GM19397 (cell line): ENCODE measurements around the gene MAP2K6.

Experiments
- ATAC-seq: cut with Tn5 transposase; IDR thresholded peaks from one replicate; pipeline ENCODE4 v1.9.1; 2021; ENCODE audit warnings: mild to moderate bottlenecking, moderate library complexity; ENCODE audit not compliant: unreplicated experiment

The MAP2K6 gene

DNA sequence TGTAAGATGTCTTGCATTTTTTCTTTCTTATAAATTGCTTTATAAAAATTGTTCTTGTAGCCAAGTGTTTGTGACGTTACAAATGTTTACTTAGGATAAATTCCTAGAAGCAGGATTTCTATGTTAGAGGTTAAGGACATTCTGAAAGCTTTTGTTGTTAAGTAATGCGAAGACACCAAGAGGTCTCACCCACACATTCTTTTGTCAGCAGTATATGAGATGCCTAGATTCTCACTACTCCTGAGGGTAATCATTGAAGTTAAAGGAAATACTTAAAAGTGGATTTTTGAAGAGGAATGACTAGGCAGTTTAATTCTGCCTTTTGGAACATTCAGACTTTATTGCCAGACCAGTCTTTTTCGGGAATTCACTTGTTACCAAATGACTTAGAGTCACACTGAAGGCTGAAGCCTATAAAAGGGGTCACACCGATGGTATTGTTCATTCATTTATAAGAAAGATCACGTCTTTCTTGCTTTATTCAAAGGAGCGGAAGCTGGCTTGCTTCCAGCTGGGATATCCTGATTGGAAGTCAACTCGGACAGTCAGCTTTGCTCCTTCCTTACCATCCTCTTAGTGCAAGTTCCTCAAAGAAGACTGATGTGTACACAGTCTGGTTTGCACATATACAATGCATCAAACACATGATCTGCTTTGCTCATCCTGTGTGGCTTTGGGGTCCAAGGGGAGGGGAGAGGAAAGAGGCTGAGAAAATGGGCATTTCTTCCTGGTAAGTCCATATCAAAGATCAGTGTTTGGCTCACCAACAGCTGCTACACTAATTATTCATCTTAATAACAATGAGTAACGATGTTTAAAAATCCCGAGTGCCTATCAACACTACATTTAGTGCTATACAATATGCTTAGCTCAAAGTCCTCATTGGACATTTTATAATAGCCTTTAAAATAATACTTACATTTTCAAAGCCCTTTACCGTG is 160.0 kb downstream of the MAP2K6 start:
- ATAC-seq = no peak

DNA sequence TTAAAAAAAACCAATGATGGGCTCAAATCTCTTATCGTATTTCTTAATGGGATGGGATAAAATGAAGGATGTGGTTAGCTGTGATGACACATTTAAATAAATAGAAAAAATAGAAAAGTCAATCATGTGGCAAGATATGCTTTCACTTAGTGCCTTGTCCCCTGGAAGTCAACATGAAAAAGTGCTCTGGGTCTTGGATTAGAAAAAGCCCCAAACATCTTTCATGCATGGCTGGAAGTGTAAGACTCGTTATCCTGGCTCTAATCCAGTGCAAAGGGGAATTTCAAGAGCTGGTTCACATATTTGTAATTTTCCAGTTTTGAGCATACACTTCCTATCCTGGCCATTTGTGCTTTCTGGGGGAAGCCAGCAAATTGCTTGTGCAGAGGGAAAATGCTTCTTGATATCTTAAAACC is 160.9 kb downstream of the MAP2K6 start:
- ATAC-seq = no peak

DNA sequence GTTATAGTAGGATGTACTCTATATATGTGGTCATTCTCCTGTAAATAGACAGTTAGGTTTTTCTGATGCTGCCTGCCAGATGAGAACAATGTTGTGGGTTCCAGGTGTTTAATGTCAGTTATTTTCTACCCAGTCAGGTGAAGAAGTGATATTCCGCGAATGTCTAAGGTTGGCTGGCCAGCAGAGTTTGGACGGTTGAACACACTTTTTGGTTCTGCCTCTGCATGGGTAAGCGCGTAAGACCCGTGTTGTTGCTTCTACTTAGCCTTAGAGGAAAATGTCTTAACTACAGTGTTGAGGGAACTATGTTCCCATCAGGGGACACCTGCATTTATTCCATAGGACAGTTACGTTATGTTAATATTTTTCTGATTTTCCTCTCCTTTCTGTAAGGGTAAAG is 162.6 kb downstream of the MAP2K6 start:
- ATAC-seq = no peak

DNA sequence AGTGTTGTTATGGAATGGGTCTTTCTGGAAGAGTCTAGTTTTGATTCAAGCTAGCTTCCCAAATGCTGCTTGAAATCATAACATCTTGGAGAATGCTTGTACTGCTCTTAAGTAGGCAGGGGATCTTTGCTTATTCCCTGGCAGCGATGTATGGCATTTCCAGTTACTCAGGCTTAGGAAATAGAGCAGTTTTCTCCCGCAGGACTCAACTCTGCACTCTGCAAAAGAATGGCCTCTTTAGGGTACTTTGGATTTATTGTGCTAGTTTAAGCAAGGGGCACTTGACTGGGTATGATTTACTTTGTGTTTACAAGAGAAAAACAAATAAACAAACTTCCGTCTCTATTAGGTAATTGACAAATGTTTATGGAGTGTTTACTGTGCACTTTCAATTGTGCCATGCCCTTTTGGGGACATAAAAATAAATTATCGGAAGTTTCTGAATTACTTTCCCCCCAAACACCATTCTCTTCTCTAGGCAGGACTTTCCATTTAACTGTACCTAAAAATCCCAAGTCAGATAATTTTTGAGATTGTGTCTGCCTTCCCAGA is 164.0 kb downstream of the MAP2K6 start:
- ATAC-seq = no peak

- no peak for ATAC-seq
Measured at GRCh38 chr17:69579961-69580677, 165.6 kb downstream of the MAP2K6 start.

GRCh38 chr17:69581061-69581961 is 166.8 kb downstream of the MAP2K6 start:
- peak; percentile 88 for ATAC-seq

GRCh38 chr17:69588316-69588715 is 173.8 kb downstream of the MAP2K6 start:
- ATAC-seq = no peak

- no peak for ATAC-seq
Measured at GRCh38 chr17:69588827-69589239, 174.3 kb downstream of the MAP2K6 start.

DNA sequence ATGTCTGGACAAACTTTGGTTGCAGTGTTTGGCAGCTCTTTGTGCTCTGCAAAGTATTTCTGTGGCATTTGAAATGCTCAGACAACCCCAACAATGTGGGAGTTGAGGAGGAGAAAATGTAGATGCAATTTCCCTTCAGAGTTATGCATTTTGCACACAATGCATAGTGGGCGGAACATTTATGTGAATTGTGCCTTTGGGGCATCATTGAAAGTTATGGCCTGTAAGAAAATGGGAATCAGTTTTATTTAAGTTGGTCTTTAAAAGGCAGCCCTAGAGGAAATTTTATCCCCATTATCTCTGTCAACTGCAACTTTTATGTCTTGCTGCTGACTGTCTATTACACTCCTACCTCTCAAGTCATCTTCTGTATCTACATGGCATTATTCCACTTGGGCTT is 176.2 kb downstream of the MAP2K6 start:
- no peak for ATAC-seq

GRCh38 chr17:69592692-69593350 is 178.3 kb downstream of the MAP2K6 start:
- no peak for ATAC-seq

GRCh38 chr17:69593351-69593715 is 178.8 kb downstream of the MAP2K6 start:
- ATAC-seq = no peak

- no peak for ATAC-seq
Measured at GRCh38 chr17:69593716-69594115, 179.2 kb downstream of the MAP2K6 start.

DNA sequence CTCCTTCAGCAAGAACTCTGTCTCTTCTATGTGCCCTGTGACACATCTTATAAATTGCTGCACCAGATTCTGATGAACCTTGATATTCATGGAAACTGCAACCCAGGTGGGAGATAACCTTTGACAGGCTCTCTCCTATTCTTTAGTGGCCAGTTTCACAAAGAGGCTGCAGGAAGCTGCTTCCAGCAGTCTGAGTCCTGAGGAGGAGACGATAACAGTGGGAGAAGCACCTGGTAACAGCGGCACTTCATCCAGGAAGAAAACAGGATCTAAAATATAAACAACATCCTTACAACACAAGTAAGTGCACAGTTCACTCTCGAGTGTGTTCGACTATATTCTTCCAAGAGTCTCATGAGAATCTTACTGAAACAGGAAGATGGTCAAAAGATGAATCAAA is 180.1 kb downstream of the MAP2K6 start:
- ATAC-seq = no peak

DNA sequence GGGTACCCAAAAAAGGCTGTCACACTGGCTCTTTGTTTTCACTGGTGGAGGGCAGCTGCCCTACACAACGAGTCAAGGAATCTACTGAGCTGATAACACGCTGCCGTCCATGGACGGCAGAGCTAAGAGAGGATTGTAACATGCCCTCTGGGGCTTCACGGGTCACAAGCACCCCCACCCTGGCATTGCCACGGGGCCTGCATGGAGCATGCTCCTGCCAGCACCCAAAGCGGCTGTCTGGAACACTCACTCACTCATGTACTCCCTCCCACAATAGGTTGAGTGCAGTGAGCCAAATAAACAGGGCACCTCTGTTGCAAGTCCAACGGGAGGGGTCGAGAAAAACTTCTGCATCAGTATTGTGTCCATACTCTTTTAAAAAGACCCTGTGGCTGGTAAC is 181.6 kb downstream of the MAP2K6 start:
- no peak for ATAC-seq

DNA sequence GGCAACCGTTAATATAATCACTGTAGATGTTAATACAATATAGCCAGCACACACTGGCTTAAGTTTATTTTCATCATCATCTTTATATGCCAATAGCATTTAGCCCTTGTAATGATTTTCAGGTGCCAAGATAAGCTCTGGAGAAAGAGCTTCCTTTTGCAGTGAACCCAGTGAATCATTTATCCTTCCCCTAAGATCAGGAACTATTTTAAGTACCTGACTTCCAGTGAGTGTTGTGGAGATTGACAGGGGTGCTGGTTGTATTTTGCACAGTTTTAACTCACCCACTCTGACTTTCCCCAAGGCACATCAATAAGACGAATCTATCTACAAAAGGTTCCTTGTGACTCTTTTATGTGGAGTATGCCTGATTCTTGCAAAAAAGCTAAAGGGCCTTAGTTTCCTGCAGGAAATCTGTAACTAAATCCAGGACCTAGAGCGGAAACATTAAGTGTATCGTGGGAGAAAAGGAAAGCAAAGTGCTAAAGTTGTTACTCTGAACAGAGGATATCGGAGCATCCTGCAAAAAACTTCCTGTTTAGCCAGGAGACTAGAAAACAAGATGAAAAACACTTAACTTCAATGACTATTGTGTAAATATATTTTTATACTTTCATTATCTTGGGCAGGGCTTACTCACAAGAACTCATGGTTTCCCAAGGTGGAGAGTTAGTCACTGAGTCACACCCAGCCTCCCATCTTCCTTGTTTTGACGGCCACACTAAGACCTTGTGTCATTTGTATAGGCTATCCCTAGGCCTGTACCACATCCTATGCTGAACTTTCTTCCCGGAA is 183.6 kb downstream of the MAP2K6 start:
- ATAC-seq = no peak

DNA sequence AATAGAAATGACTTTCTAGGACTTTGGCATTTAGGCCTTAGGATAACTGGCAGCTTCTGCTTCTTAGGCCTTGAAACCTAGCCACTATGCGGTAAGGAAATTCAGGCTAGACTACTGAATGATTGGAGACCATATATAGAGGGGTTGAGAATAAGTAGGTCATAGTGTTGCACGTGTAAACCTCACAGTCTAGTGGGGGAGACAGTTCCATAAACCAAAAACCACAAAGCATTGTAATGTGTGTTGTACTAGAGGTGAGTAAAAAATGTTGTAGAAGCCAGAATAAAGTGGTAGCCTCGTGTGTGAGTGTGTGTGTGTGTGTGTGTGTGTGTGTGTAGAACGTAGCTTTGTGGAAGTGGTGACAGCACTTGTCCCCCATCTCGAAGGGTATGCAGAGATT is 188.5 kb downstream of the MAP2K6 start:
- no peak for ATAC-seq
